Adrenal gland (tissue), 12 donors: ENCODE data around the gene RHBDL1. TPM values are rescaled to one million over a fixed set of nuclear protein-coding genes. Genes with fewer than 3 reads are reported as not detected.

Experiments
- DNase-seq, 7 donors: peaks; one replicate each; pipeline ENCODE4 v3.0.0-alpha.2; 2019 to 2020
- H3K27ac ChIP-seq, 5 donors: fragments of 200-600 bp; sonication (generic) in 4 of 5; 1 replicate in 3 of 5; 2 replicates in 2 of 5; pipeline versions ENCODE4 v1.5.1 to v1.8.0; 2016 to 2020; ENCODE audit warnings: mild to moderate bottlenecking in 1 of 5
- H3K27me3 ChIP-seq: fragments of 200-600 bp; 2 replicates; pipeline ENCODE4 v1.8.0; 2021
- H3K36me3 ChIP-seq, 2 donors: fragments of 200-600 bp; replicated peaks in 1 of 2; 1 replicate in 1 of 2; 2 replicates in 1 of 2; pipeline versions ENCODE4 v1.5.1 to v1.8.0; 2018 to 2022
- H3K4me1 ChIP-seq, 2 donors: fragments of 200-600 bp; replicated peaks in 1 of 2; 1 replicate in 1 of 2; 2 replicates in 1 of 2; pipeline versions ENCODE4 v1.5.1 to v1.8.0; 2018 to 2021
- H3K4me3 ChIP-seq, 4 donors: fragments of 200-600 bp; sonication (generic) in 3 of 4; one replicate each; pipeline ENCODE4 v1.5.1; 2016 to 2018
- H3K9me3 ChIP-seq, 3 donors: fragments of 200-600 bp; sonication (generic) in 1 of 3; replicated peaks in 1 of 3; 1 replicate in 2 of 3; 2 replicates in 1 of 3; pipeline versions ENCODE4 v1.5.1 to v1.8.0; 2016 to 2021
- POLR2A ChIP-seq, 2 donors: fragments of 450-650 bp; IDR thresholded peaks; one replicate each; pipeline ENCODE4 v1.6.1; 2017; ENCODE audit warnings: antibody characterized with exemption in 2 of 2, mild to moderate bottlenecking in 2 of 2, moderate library complexity in 1 of 2
- WGBS, 4 donors: extraction: QIAGEN DNeasy Blood & Tissue Kit in 2 of 4; methylation state at CpG; one replicate each; pipeline versions ENCODE4 v1.1.5 to v1.1.7; 2013 to 2017; 5-methylcytosine and 5-hydroxymethylcytosine counted together
- intact Hi-C, 2 donors: fragments of 100-400 bp; cut with DNase I; formaldehyde crosslinking; loops; one replicate each; pipeline versions ENCODE4 v1.14.1 to v1.15.0; 2022 to 2023
- polyA plus RNA-seq, 3 donors: library from polyadenylated mRNA; stranded (reverse); fragments of 200-250 nt in 2 of 3; fragments of 350-450 nt in 1 of 3; fragmentation: Illumina TruSeq in 1 of 3; extraction: RNeasy Lipid Tissue Mini Kit (QIAGEN cat#74804) in 1 of 3; gene quantifications; one replicate each; pipeline ENCODE4 v1.2.3, GENCODE V29; 2013 to 2014
- total RNA-seq, 9 donors: library from RNA; depleted of rRNA in 4 of 9; stranded (reverse); fragments of >200 nt in 4 of 9; fragments of 120-200 nt in 1 of 9; fragmentation: NEBNext Ultra II Directional in 1 of 9; extraction: Animal tissue kit (Norgen Biotek cat#: 25700) in 1 of 9; gene quantifications; one replicate each; pipeline versions ENCODE4 v1.1.0 to v1.2.4, GENCODE V29; 2013 to 2023
- TF ChIP-seq, protein P1 (sequence below), 6 experiments: fragments of 450-650 bp in 4 of 6; fragments of 200-600 bp in 2 of 6; sonication (generic) in 1 of 6; IDR thresholded peaks; 1 replicate in 5 of 6; 2 replicates in 1 of 6; pipeline versions ENCODE4 v1.5.1 to v1.8.0; 2016 to 2021; ENCODE audit warnings: antibody characterized with exemption in 6 of 6, mild to moderate bottlenecking in 2 of 6, moderate library complexity in 1 of 6
- donor health status: healthy with polysubstance abuse.
- donor health status: Bipolar disorder and iron deficiency.
- donor health status: DM: yes; HTN: yes; CAD: no.
- donor health status: DM: no; HTN: no; CAD: no.
- donor health status: DM: no; HTN: no; CAD: no.
- donor health status: DM: yes; HTN: yes; CAD: no.

RHBDL1 gene
- total and polyA plus RNA-seq, 12 donors: 0.13 to 21.1 (median 3.8) TPM

DNA sequence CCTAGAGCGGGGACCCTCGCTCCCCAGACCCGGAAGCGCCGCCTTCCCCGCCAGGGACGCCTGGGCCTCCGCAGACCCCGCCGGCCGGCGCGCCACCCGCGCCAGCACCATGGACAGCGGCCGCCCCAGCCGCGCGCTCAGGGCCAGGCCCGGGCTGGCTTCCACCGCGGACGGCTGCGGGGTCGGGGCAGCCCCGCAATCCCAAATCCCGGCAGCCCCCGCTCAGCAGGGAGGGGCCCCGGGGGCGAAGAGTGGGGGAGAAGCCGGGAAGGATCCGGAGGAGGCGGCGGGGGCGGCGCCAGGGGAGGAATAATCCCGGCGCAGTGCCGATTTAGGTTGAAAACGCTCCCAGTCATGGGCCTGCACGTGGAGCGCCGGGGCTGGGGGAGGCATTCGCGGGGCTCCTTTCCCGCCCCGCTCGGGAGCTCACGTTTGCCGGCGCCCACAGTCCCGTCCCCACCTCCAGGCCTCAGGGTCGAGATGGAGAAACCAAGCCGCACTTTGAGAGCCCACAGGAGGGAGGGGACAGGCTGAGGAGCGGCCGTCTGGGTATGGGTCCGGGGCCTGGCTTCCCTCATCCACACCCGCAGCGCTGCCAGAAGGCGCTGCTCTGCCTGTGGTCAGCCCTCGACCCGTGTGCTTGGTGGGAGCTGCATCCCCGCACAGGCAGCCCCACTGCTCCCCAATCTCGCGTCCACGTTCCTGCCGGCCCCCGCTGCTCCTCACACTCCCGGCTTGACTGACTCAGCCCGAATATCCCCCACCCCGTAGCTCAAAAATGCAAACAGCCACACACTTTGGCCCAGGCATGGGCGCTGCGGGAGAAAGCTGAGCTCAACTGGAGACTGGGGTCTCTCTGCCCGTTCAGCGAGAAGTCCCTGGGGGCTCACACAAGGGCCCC is 25.5 kb downstream of the RHBDL1 start:
- intact Hi-C loops: no loop called here
- TF ChIP-seq POLR2A (IDR thresholded peaks at IDR 0.05): no peak
- TF ChIP-seq, protein P1, sequence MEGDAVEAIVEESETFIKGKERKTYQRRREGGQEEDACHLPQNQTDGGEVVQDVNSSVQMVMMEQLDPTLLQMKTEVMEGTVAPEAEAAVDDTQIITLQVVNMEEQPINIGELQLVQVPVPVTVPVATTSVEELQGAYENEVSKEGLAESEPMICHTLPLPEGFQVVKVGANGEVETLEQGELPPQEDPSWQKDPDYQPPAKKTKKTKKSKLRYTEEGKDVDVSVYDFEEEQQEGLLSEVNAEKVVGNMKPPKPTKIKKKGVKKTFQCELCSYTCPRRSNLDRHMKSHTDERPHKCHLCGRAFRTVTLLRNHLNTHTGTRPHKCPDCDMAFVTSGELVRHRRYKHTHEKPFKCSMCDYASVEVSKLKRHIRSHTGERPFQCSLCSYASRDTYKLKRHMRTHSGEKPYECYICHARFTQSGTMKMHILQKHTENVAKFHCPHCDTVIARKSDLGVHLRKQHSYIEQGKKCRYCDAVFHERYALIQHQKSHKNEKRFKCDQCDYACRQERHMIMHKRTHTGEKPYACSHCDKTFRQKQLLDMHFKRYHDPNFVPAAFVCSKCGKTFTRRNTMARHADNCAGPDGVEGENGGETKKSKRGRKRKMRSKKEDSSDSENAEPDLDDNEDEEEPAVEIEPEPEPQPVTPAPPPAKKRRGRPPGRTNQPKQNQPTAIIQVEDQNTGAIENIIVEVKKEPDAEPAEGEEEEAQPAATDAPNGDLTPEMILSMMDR (IDR thresholded peaks at IDR 0.05): no peak
- no peaks in the 10 kb centered on the region for H3K9me3 ChIP-seq
- peaks cover 4 to 8% of the 10 kb centered on the region in 2 donors for H3K4me1 ChIP-seq
- DNase-seq: peak in 1 of 7 donors; percentile 28
- no peak overlapping the region for H3K4me3 ChIP-seq
- 0 to 5% (median 2%) methylated on average over 4 to 76 of the region's 76 CpGs for WGBS, 4 donors
- H3K27me3 ChIP-seq: peaks cover 65% of the 10 kb centered on the region
- H3K27ac ChIP-seq: no peak overlapping the region
- no peaks in the 10 kb centered on the region for H3K36me3 ChIP-seq

DNA sequence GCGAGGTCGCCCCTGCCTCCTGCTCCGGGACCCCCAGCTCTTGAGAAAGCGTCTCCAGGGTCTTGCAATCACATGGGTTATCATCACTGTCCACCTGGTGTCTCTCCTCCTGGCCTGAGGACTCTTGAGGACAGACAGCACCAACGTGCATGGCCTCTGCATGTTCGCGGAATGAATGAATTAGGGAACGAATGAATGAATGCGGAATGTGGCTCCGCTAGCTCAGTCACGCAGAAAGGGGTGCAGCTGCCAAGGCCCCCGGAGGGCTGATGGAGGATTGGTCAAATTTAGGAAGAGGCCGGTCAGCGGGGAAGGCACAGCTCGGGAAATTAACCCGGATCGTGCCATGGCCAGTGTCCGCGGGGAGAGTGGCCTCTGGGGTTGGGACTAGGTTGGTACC is 26.9 kb downstream of the RHBDL1 start:
- intact Hi-C loops: no loop called here
- no peak for DNase-seq
- Histone ChIP-seq H3K9me3 (no peaks in the 10 kb centered on the region), H3K27ac (no peak overlapping the region), H3K4me3 (no peak overlapping the region), H3K27me3 (peaks cover 67% of the 10 kb centered on the region), H3K4me1 (peaks cover 4 to 8% of the 10 kb centered on the region in 2 donors), H3K36me3 (no peaks in the 10 kb centered on the region)
- TF ChIP-seq POLR2A (IDR thresholded peaks at IDR 0.05): no peak
- TF ChIP-seq, protein P1 (IDR thresholded peaks at IDR 0.05): no peak
- 74 to 85% (median 78%) methylated on average over 15 to 19 of the region's 19 CpGs for WGBS, 4 donors

DNA sequence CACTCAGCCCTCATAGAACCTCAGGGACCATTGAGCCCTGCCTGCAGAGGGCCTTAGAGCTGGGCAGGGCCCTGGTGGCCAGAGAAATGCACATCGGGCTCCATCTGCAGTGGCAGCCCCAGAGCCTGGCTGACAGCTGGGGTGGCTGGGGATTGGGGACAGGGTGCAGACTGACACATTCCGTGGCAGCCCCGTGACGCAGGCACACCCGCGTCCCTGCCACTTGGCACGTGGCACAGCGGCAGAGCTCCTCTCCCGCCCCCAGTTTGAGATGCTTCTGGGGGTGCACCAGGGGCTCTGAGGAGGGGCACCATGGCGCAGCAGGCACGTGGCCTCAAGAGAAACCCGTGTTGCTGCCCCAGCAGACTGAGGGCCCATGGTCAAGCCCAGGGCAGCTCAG is 27.9 kb downstream of the RHBDL1 start:
- TF ChIP-seq POLR2A (IDR thresholded peaks at IDR 0.05): no peak
- TF ChIP-seq, protein P1 (IDR thresholded peaks at IDR 0.05): no peak
- peaks cover 4 to 8% of the 10 kb centered on the region in 2 donors for H3K4me1 ChIP-seq
- peaks cover 66% of the 10 kb centered on the region for H3K27me3 ChIP-seq
- H3K36me3 ChIP-seq: no peaks in the 10 kb centered on the region
- no peak overlapping the region for H3K4me3 ChIP-seq
- WGBS, 4 donors: 63 to 78% (median 73%) methylated on average over 2 to 12 of the region's 12 CpGs
- H3K9me3 ChIP-seq: no peaks in the 10 kb centered on the region
- DNase-seq: no peak
- H3K27ac ChIP-seq: no peak overlapping the region
- intact Hi-C loops: no loop called here

DNA sequence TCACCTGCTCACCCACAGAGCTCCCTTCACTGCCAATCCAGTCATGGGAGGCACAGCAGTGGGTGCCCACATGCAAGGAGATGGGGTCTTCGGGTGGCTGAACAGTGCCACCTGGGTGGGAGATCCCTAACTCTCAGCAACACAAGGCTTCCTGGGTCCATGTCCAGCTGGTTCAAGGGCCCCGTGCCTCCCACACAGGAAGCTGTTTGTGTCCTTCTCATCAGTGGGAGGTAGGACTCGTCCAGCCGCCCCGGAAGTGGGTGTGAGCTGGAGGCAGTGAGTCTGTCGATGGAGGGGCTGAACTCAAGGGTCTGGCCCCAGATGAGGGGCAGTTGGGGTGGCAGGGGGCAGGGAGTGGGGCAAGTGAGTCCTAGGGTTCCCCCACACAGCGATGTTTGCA is 28.6 kb downstream of the RHBDL1 start:
- H3K4me3 ChIP-seq: no peak overlapping the region
- no peak overlapping the region for H3K27ac ChIP-seq
- H3K36me3 ChIP-seq: no peaks in the 10 kb centered on the region
- H3K27me3 ChIP-seq: peaks cover 67% of the 10 kb centered on the region
- peaks cover 4 to 8% of the 10 kb centered on the region in 2 donors for H3K4me1 ChIP-seq
- DNase-seq: no peak
- no peaks in the 10 kb centered on the region for H3K9me3 ChIP-seq
- WGBS, 4 donors: 59 to 80% (median 70%) methylated on average over 3 to 7 of the region's 7 CpGs
- TF ChIP-seq, protein P1 (IDR thresholded peaks at IDR 0.05): no peak
- no peak for TF ChIP-seq POLR2A (IDR thresholded peaks at IDR 0.05)
- intact Hi-C loops: no loop called here
